NCI-H2227 (cell line): ENCODE measurements around the gene BACH1.
A peak's percentile ranks its signal among the peaks of the same experiment; 100 is the strongest.

Experiments used
- DNase-seq: peaks from one replicate; lab custom pipeline; 2025; ENCODE audit not compliant: unreplicated experiment; lab: John Stamatoyannopoulos, UW

The BACH1 gene

GRCh38 chr21:29374481-29374880 is 75.8 kb downstream of the BACH1 start:
- DNase-seq, result no peak

- no peak for DNase-seq
These were observed 77.8 kb downstream of the BACH1 start for GRCh38 chr21:29376556-29376955.

GRCh38 chr21:29377266-29377665 is 78.5 kb downstream of the BACH1 start:
- DNase-seq, result no peak

- no peak for DNase-seq
These were observed 80.1 kb downstream of the BACH1 start for GRCh38 chr21:29378832-29379231.

GRCh38 chr21:29379517-29380054 is 80.9 kb downstream of the BACH1 start:
- DNase-seq, result no peak

GRCh38 chr21:29382030-29382654 is 83.4 kb downstream of the BACH1 start:
- DNase-seq, result no peak

- peak; percentile 71 for DNase-seq
These were observed 86.1 kb downstream of the BACH1 start for GRCh38 chr21:29384683-29385359.

GRCh38 chr21:29385934-29386520 is 87.3 kb downstream of the BACH1 start:
- no peak for DNase-seq

- DNase-seq, result no peak
These were observed 88.1 kb downstream of the BACH1 start for GRCh38 chr21:29386803-29387202.

GRCh38 chr21:29387598-29387997 is 88.9 kb downstream of the BACH1 start:
- no peak for DNase-seq

GRCh38 chr21:29389136-29389535 is 90.4 kb downstream of the BACH1 start:
- no peak for DNase-seq

- peak; percentile 59 for DNase-seq
These were observed 92.1 kb downstream of the BACH1 start for GRCh38 chr21:29390778-29391177.

GRCh38 chr21:29394051-29394450 is 95.3 kb downstream of the BACH1 start:
- no peak for DNase-seq
